ENCODE measurements around the gene DOCK7. TPM values are rescaled to one million over a fixed set of nuclear protein-coding genes. Genes with fewer than 3 reads are reported as not detected.
"Not testable (repeated sequence)": the region's sequence is repeated elsewhere in the genome, so short reads cannot be mapped to it uniquely, and the experiment has no call there.

Gene DOCK7
- total RNA-seq, 1 donor from 2014 or later: 73.1 TPM

GRCh38 chr1:62707744-62708120, 19.5 kb upstream of the DOCK7 start:
- H3K4me3 Mint-ChIP-seq (ENCODE audit: low read depth): no peak overlapping the region
- peaks cover 4% of the 10 kb centered on the region for H3K36me3 Mint-ChIP-seq (ENCODE audit: insufficient read depth)
- no peak for DNase-seq (ENCODE audit: low spot score, unreplicated experiment)
- H3K27me3 Mint-ChIP-seq: no peaks in the 10 kb centered on the region
- H3K9me3 Mint-ChIP-seq (ENCODE audit: low read depth): peaks cover 7% of the 10 kb centered on the region
- no peak for TF ChIP-seq CTCF (IDR thresholded peaks at IDR 0.05; ENCODE audit: unreplicated experiment)
- H3K4me1 Mint-ChIP-seq (ENCODE audit: low read depth): peaks cover 15% of the 10 kb centered on the region
- H3K27ac Mint-ChIP-seq: no peak overlapping the region

GRCh38 chr1:62706985-62707743, 19.0 kb upstream of the DOCK7 start:
- peaks cover 4% of the 10 kb centered on the region for H3K36me3 Mint-ChIP-seq (ENCODE audit: insufficient read depth)
- no peak overlapping the region for H3K4me3 Mint-ChIP-seq (ENCODE audit: low read depth)
- TF ChIP-seq CTCF (IDR thresholded peaks at IDR 0.05; ENCODE audit: unreplicated experiment): no peak
- no peak for DNase-seq (ENCODE audit: low spot score, unreplicated experiment)
- no peak overlapping the region for H3K27ac Mint-ChIP-seq
- H3K9me3 Mint-ChIP-seq (ENCODE audit: low read depth): peaks cover 7% of the 10 kb centered on the region
- peaks cover 15% of the 10 kb centered on the region for H3K4me1 Mint-ChIP-seq (ENCODE audit: low read depth)
- H3K27me3 Mint-ChIP-seq: no peaks in the 10 kb centered on the region

GRCh38 chr1:62698161-62698560, 10.0 kb upstream of the DOCK7 start:
- not testable (repeated sequence) for H3K4me3 Mint-ChIP-seq (ENCODE audit: low read depth); H3K4me1 Mint-ChIP-seq (ENCODE audit: low read depth); DNase-seq (ENCODE audit: low spot score, unreplicated experiment); H3K9me3 Mint-ChIP-seq (ENCODE audit: low read depth); H3K27ac Mint-ChIP-seq; H3K27me3 Mint-ChIP-seq
- H3K36me3 Mint-ChIP-seq (ENCODE audit: insufficient read depth): peaks cover 13% of the 10 kb centered on the region

- not testable (repeated sequence) for H3K4me3 Mint-ChIP-seq (ENCODE audit: low read depth); H3K27ac Mint-ChIP-seq; H3K27me3 Mint-ChIP-seq; DNase-seq (ENCODE audit: low spot score, unreplicated experiment); H3K9me3 Mint-ChIP-seq (ENCODE audit: low read depth)
- peaks cover 12% of the 10 kb centered on the region for H3K36me3 Mint-ChIP-seq (ENCODE audit: insufficient read depth)
- H3K4me1 Mint-ChIP-seq (ENCODE audit: low read depth): peaks cover 22% of the 10 kb centered on the region
Observed at GRCh38 chr1:62694479-62694878, 6.3 kb upstream of the DOCK7 start.

- DNase-seq (ENCODE audit: low spot score, unreplicated experiment): no peak
- Mint-ChIP-seq H3K36me3 (ENCODE audit: insufficient read depth) (peaks cover 10% of the 10 kb centered on the region), H3K4me1 (ENCODE audit: low read depth) (peaks cover 23% of the 10 kb centered on the region), H3K9me3 (ENCODE audit: low read depth) (no peaks in the 10 kb centered on the region), H3K27me3 (no peaks in the 10 kb centered on the region), H3K27ac (no peak overlapping the region), H3K4me3 (ENCODE audit: low read depth) (no peak overlapping the region)
- TF ChIP-seq CTCF (IDR thresholded peaks at IDR 0.05; ENCODE audit: unreplicated experiment): no peak
Observed at GRCh38 chr1:62693123-62693522, 4.9 kb upstream of the DOCK7 start.

- peaks cover 28% of the 10 kb centered on the region for H3K4me1 Mint-ChIP-seq (ENCODE audit: low read depth)
- peak overlapping the region; percentile 80 for H3K27ac Mint-ChIP-seq
- H3K36me3 Mint-ChIP-seq (ENCODE audit: insufficient read depth): peaks cover 10% of the 10 kb centered on the region
- no peak overlapping the region for H3K4me3 Mint-ChIP-seq (ENCODE audit: low read depth)
- no peaks in the 10 kb centered on the region for H3K9me3 Mint-ChIP-seq (ENCODE audit: low read depth)
- H3K27me3 Mint-ChIP-seq: no peaks in the 10 kb centered on the region
- DNase-seq (ENCODE audit: low spot score, unreplicated experiment): no peak
- no peak for TF ChIP-seq CTCF (IDR thresholded peaks at IDR 0.05; ENCODE audit: unreplicated experiment)
Observed at GRCh38 chr1:62691062-62691844, 3.1 kb upstream of the DOCK7 start.
